CD4-positive, CD25-positive, alpha-beta regulatory T cell (primary cell): Measurements from ENCODE around the gene NRP2. TPM values are rescaled to one million over a fixed set of nuclear protein-coding genes. Genes with fewer than 3 reads are reported as not detected.
A peak's percentile ranks its signal among the peaks of the same experiment; 100 is the strongest.

Experiments
- ATAC-seq, 2 donors: fragments of 150-1000 bp; cut with Tn5 transposase; one replicate each; pipeline ENCODE4 v1.10.0; 2021; ENCODE audit warnings: low read depth in 2 of 2, moderate number of reproducible peaks in 2 of 2, moderate library complexity in 1 of 2
- DNase-seq, 3 donors: peaks; one replicate each; pipeline versions ENCODE4 v3.0.0 to v3.0.0-alpha.2; 2012 to 2022; ENCODE audit warnings: mixed read lengths in 1 of 3
- H3K27ac ChIP-seq: one replicate; pipeline ENCODE4 v1.7.0; 2013; ENCODE audit warnings: mild to moderate bottlenecking, low read length; ENCODE audit not compliant: insufficient read depth, poor library complexity, severe bottlenecking
- H3K27me3 ChIP-seq: one replicate; pipeline ENCODE4 v1.7.0; 2013; ENCODE audit warnings: low read length; ENCODE audit not compliant: control insufficient read depth, insufficient read depth
- H3K36me3 ChIP-seq: one replicate; pipeline ENCODE4 v1.7.0; 2013; ENCODE audit warnings: mild to moderate bottlenecking, low read length, moderate library complexity; ENCODE audit not compliant: control insufficient read depth, insufficient read depth
- H3K4me1 ChIP-seq: 2 replicates; pipeline ENCODE4 v1.7.0; 2013; ENCODE audit warnings: mild to moderate bottlenecking, low read length; ENCODE audit not compliant: insufficient read depth, control insufficient read depth, poor library complexity, severe bottlenecking
- H3K4me3 ChIP-seq: one replicate; pipeline ENCODE4 v1.7.0; 2013; ENCODE audit warnings: low read depth, mild to moderate bottlenecking, low read length, moderate library complexity
- H3K9me3 ChIP-seq, 2 experiments: 1 replicate in 1 of 2; 2 replicates in 1 of 2; pipeline ENCODE4 v1.7.0; 2013; ENCODE audit warnings: low read length in 2 of 2, mild to moderate bottlenecking in 1 of 2, moderate library complexity in 1 of 2; ENCODE audit not compliant: control insufficient read depth in 2 of 2
- H3K27ac Mint-ChIP-seq, 3 donors: one replicate each; pipeline ENCODE4 v1.8.0; 2020 to 2022; ENCODE audit warnings: mild to moderate bottlenecking in 3 of 3, mixed read lengths in 3 of 3, moderate library complexity in 2 of 3
- H3K27me3 Mint-ChIP-seq: one replicate; pipeline ENCODE4 v1.8.0; 2022; ENCODE audit warnings: mild to moderate bottlenecking, mixed read lengths
- H3K36me3 Mint-ChIP-seq: one replicate; pipeline ENCODE4 v1.8.0; 2020; ENCODE audit warnings: mixed read lengths
- H3K4me1 Mint-ChIP-seq, 4 donors: one replicate each; pipeline ENCODE4 v1.8.0; 2020 to 2022; ENCODE audit warnings: mixed read lengths in 4 of 4, mild to moderate bottlenecking in 1 of 4
- H3K4me3 Mint-ChIP-seq, 4 donors: one replicate each; pipeline ENCODE4 v1.8.0; 2020 to 2022; ENCODE audit warnings: mild to moderate bottlenecking in 4 of 4, mixed read lengths in 4 of 4, moderate library complexity in 3 of 4
- H3K9me3 Mint-ChIP-seq, 7 donors: one replicate each; pipeline ENCODE4 v1.8.0; 2020 to 2022; ENCODE audit warnings: mixed read lengths in 7 of 7, mild to moderate bottlenecking in 3 of 7, moderate library complexity in 2 of 7
- polyA plus RNA-seq, 4 donors: library from polyadenylated mRNA; unstranded; fragments of 300-500 nt; fragmentation: Illumina TruSeq; gene quantifications; one replicate each; pipeline ENCODE4 v1.2.3, GENCODE V29; 2021
- total RNA-seq: library from RNA; stranded (reverse); gene quantifications from one replicate; pipeline ENCODE4 v1.2.3, GENCODE V29; 2022

Gene NRP2
- total and polyA plus RNA-seq, 5 donors from 2014 or later: 0.64 TPM; not detected in 4

- H3K27me3 ChIP-seq: peaks cover 4% of the 10 kb centered on the region
- Mint-ChIP-seq H3K27ac (no peak overlapping the region), H3K9me3 (peaks cover 0 to 3% (median 0%) of the 10 kb centered on the region in 7 donors), H3K36me3 (no peaks in the 10 kb centered on the region), H3K4me3 (no peak overlapping the region), H3K27me3 (peaks cover 23% of the 10 kb centered on the region), H3K4me1 (peaks cover 0 to 4% (median 0%) of the 10 kb centered on the region in 4 donors)
- H3K4me3 ChIP-seq: no peak overlapping the region
- no peaks in the 10 kb centered on the region for H3K9me3 ChIP-seq
- ATAC-seq: no peak
- DNase-seq: no peak
- H3K4me1 ChIP-seq: no peaks in the 10 kb centered on the region
- H3K36me3 ChIP-seq: no peaks in the 10 kb centered on the region
- no peak overlapping the region for H3K27ac ChIP-seq
Measured at GRCh38 chr2:205761421-205761820, 79.1 kb downstream of the NRP2 start.

GRCh38 chr2:205762881-205763280 lies 80.6 kb downstream of the NRP2 start:
- no peaks in the 10 kb centered on the region for H3K36me3 Mint-ChIP-seq
- Histone ChIP-seq H3K36me3 (no peaks in the 10 kb centered on the region), H3K4me1 (no peaks in the 10 kb centered on the region), H3K9me3 (no peaks in the 10 kb centered on the region), H3K27ac (no peak overlapping the region), H3K4me3 (no peak overlapping the region), H3K27me3 (peaks cover 7% of the 10 kb centered on the region)
- H3K9me3 Mint-ChIP-seq: peaks cover 0 to 2% (median 0%) of the 10 kb centered on the region in 7 donors
- peaks cover 2 to 9% (median 3%) of the 10 kb centered on the region in 4 donors for H3K4me1 Mint-ChIP-seq
- ATAC-seq (no peak), DNase-seq (no peak)
- H3K4me3 Mint-ChIP-seq: peak overlapping the region in 1 of 4 donors; percentile 39
- peaks cover 24% of the 10 kb centered on the region for H3K27me3 Mint-ChIP-seq
- H3K27ac Mint-ChIP-seq: no peak overlapping the region

DNA sequence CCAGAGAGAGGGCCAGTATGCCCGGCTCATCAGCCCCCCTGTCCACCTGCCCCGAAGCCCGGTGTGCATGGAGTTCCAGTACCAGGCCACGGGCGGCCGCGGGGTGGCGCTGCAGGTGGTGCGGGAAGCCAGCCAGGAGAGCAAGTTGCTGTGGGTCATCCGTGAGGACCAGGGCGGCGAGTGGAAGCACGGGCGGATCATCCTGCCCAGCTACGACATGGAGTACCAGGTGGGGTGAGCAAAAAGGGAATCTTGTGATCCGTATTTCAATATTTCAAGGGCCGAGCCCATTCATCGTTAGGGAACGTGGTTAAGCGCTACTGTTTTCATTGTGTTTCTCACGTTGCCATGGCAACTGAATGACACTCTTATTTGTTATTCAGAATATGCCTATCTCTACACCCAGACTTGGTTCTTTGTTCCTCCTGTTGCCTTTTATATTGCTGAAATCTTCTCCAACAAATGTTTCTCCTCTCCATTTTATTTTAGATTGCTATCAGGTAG lies 81.5 kb downstream of the NRP2 start:
- H3K27me3 Mint-ChIP-seq: peaks cover 24% of the 10 kb centered on the region
- H3K4me3 ChIP-seq: no peak overlapping the region

GRCh38 chr2:205764270-205764746 lies 82.0 kb downstream of the NRP2 start:
- Mint-ChIP-seq H3K4me1 (peaks cover 2 to 9% (median 3%) of the 10 kb centered on the region in 4 donors), H3K4me3 (no peak overlapping the region), H3K36me3 (no peaks in the 10 kb centered on the region), H3K9me3 (peaks cover 0 to 2% (median 0%) of the 10 kb centered on the region in 7 donors), H3K27me3 (peaks cover 26% of the 10 kb centered on the region), H3K27ac (no peak overlapping the region)
- no peak overlapping the region for H3K27ac ChIP-seq
- no peaks in the 10 kb centered on the region for H3K4me1 ChIP-seq
- H3K27me3 ChIP-seq: peaks cover 7% of the 10 kb centered on the region
- peak in 1 of 2 donors; percentile 18 for ATAC-seq
- no peak for DNase-seq
- H3K36me3 ChIP-seq: no peaks in the 10 kb centered on the region
- no peak overlapping the region for H3K4me3 ChIP-seq
- H3K9me3 ChIP-seq: no peaks in the 10 kb centered on the region

More for the DNA sequence above, 81.5 kb downstream of the NRP2 start:
- H3K27ac ChIP-seq: no peak overlapping the region
- peak in 1 of 3 donors; percentile 8 for DNase-seq
- no peaks in the 10 kb centered on the region for H3K36me3 Mint-ChIP-seq
- H3K4me3 Mint-ChIP-seq: peak overlapping the region in 1 of 4 donors; percentile 39
- ATAC-seq: peak in 1 of 2 donors; percentile 4
- no peaks in the 10 kb centered on the region for H3K9me3 ChIP-seq
- no peaks in the 10 kb centered on the region for H3K4me1 ChIP-seq
- peaks cover 7% of the 10 kb centered on the region for H3K27me3 ChIP-seq
- no peaks in the 10 kb centered on the region for H3K36me3 ChIP-seq
- peaks cover 2 to 9% (median 3%) of the 10 kb centered on the region in 4 donors for H3K4me1 Mint-ChIP-seq
- H3K27ac Mint-ChIP-seq: no peak overlapping the region
- peaks cover 0 to 2% (median 0%) of the 10 kb centered on the region in 7 donors for H3K9me3 Mint-ChIP-seq

- Mint-ChIP-seq H3K9me3 (peaks cover 0 to 2% (median 0%) of the 10 kb centered on the region in 7 donors), H3K4me3 (no peak overlapping the region), H3K36me3 (no peaks in the 10 kb centered on the region), H3K4me1 (peaks cover 2 to 9% (median 3%) of the 10 kb centered on the region in 4 donors), H3K27me3 (peaks cover 29% of the 10 kb centered on the region), H3K27ac (no peak overlapping the region)
- no peak overlapping the region for H3K27ac ChIP-seq
- H3K9me3 ChIP-seq: no peaks in the 10 kb centered on the region
- H3K27me3 ChIP-seq: peaks cover 6% of the 10 kb centered on the region
- H3K36me3 ChIP-seq: no peaks in the 10 kb centered on the region
- no peaks in the 10 kb centered on the region for H3K4me1 ChIP-seq
- ATAC-seq (no peak), DNase-seq (no peak)
- H3K4me3 ChIP-seq: no peak overlapping the region
Measured at GRCh38 chr2:205765151-205765550, 82.8 kb downstream of the NRP2 start.

GRCh38 chr2:205766779-205767359 lies 84.6 kb downstream of the NRP2 start:
- Histone ChIP-seq H3K9me3 (no peaks in the 10 kb centered on the region), H3K4me3 (no peak overlapping the region), H3K36me3 (no peaks in the 10 kb centered on the region), H3K27me3 (peaks cover 3% of the 10 kb centered on the region), H3K4me1 (no peaks in the 10 kb centered on the region), H3K27ac (no peak overlapping the region)
- Mint-ChIP-seq H3K27me3 (peaks cover 25% of the 10 kb centered on the region), H3K9me3 (no peaks in the 10 kb centered on the region), H3K36me3 (no peaks in the 10 kb centered on the region), H3K4me1 (peaks cover 2 to 9% (median 3%) of the 10 kb centered on the region in 4 donors), H3K27ac (no peak overlapping the region), H3K4me3 (no peak overlapping the region)
- peak; percentile 6 to 55 (median 33) for DNase-seq
- peak in 1 of 2 donors; percentile 35 for ATAC-seq

GRCh38 chr2:205767617-205768016 lies 85.3 kb downstream of the NRP2 start:
- H3K27ac ChIP-seq: no peak overlapping the region
- Mint-ChIP-seq H3K27me3 (peaks cover 25% of the 10 kb centered on the region), H3K4me1 (peaks cover 2 to 9% (median 3%) of the 10 kb centered on the region in 4 donors), H3K9me3 (no peaks in the 10 kb centered on the region), H3K36me3 (no peaks in the 10 kb centered on the region), H3K27ac (peak overlapping the region in 1 of 3 donors; percentile 58), H3K4me3 (no peak overlapping the region)
- no peak overlapping the region for H3K4me3 ChIP-seq
- DNase-seq: no peak
- H3K36me3 ChIP-seq: no peaks in the 10 kb centered on the region
- no peak for ATAC-seq
- H3K4me1 ChIP-seq: no peaks in the 10 kb centered on the region
- H3K27me3 ChIP-seq: peaks cover 3% of the 10 kb centered on the region
- H3K9me3 ChIP-seq: no peaks in the 10 kb centered on the region

- Mint-ChIP-seq H3K27ac (no peak overlapping the region), H3K4me1 (peaks cover 2 to 9% (median 3%) of the 10 kb centered on the region in 4 donors), H3K4me3 (no peak overlapping the region), H3K36me3 (no peaks in the 10 kb centered on the region), H3K27me3 (peaks cover 25% of the 10 kb centered on the region), H3K9me3 (no peaks in the 10 kb centered on the region)
- no peaks in the 10 kb centered on the region for H3K4me1 ChIP-seq
- H3K36me3 ChIP-seq: no peaks in the 10 kb centered on the region
- ATAC-seq (no peak), DNase-seq (no peak)
- no peak overlapping the region for H3K4me3 ChIP-seq
- H3K27ac ChIP-seq: no peak overlapping the region
- no peaks in the 10 kb centered on the region for H3K9me3 ChIP-seq
- peaks cover 3% of the 10 kb centered on the region for H3K27me3 ChIP-seq
Measured at GRCh38 chr2:205768341-205768740, 86.0 kb downstream of the NRP2 start.
